HG02610 (cell line): ENCODE data around the gene HLA-E.
"Not testable (repeated sequence)": the region's sequence is repeated elsewhere in the genome, so short reads cannot be mapped to it uniquely, and the experiment has no call there.

Experiments
- ATAC-seq: cut with Tn5 transposase; IDR thresholded peaks from one replicate; pipeline ENCODE4 v1.9.1; 2021; ENCODE audit warnings: mild to moderate bottlenecking, moderate library complexity; ENCODE audit not compliant: unreplicated experiment

Gene HLA-E

GRCh38 chr6:30480536-30481156 lies 8.7 kb upstream of the HLA-E start:
- ATAC-seq = no peak

- no peak for ATAC-seq
Observed at GRCh38 chr6:30481211-30481964, 7.9 kb upstream of the HLA-E start.

- ATAC-seq = not testable (repeated sequence)
Observed at GRCh38 chr6:30481965-30482644, 7.2 kb upstream of the HLA-E start.

GRCh38 chr6:30483677-30484279 lies 5.5 kb upstream of the HLA-E start:
- ATAC-seq = no peak

- ATAC-seq = no peak
Observed at GRCh38 chr6:30485236-30485635, 4.1 kb upstream of the HLA-E start.

- no peak for ATAC-seq
Observed at GRCh38 chr6:30487926-30488325, 1.4 kb upstream of the HLA-E start.

GRCh38 chr6:30488697-30489080 lies 620 bp upstream of the HLA-E start:
- not testable (repeated sequence) for ATAC-seq

- peak; percentile 24 for ATAC-seq
Observed at GRCh38 chr6:30490026-30490876, 942 bp downstream of the HLA-E start.

GRCh38 chr6:30491291-30491953 lies 2.1 kb downstream of the HLA-E start:
- not testable (repeated sequence) for ATAC-seq

- ATAC-seq = no peak
Observed at GRCh38 chr6:30491991-30492952, 3.0 kb downstream of the HLA-E start.

GRCh38 chr6:30493643-30494250 lies 4.4 kb downstream of the HLA-E start:
- ATAC-seq = no peak

- ATAC-seq = no peak
Observed at GRCh38 chr6:30494291-30494861, 5.1 kb downstream of the HLA-E start.

GRCh38 chr6:30495060-30495459 lies 5.8 kb downstream of the HLA-E start:
- ATAC-seq = not testable (repeated sequence)

- no peak for ATAC-seq
Observed at GRCh38 chr6:30495993-30496392, 6.7 kb downstream of the HLA-E start.

- not testable (repeated sequence) for ATAC-seq
Observed at GRCh38 chr6:30497261-30497599, 7.9 kb downstream of the HLA-E start.

- ATAC-seq = no peak
Observed at GRCh38 chr6:30497714-30498113, 8.4 kb downstream of the HLA-E start.

- ATAC-seq = not testable (repeated sequence)
Observed at GRCh38 chr6:30498705-30499104, 9.4 kb downstream of the HLA-E start.
